Epithelial cell of esophagus (primary cell): ENCODE measurements around the gene PDAP1.
"Not testable (repeated sequence)": the region's sequence is repeated elsewhere in the genome, so short reads cannot be mapped to it uniquely, and the experiment has no call there.

Experiments
- DNase-seq: peaks from one replicate; pipeline ENCODE4 v3.0.0; 2010; ENCODE audit warnings: low read depth
- H3K4me3 ChIP-seq: 2 replicates; pipeline ENCODE4 v1.5.1; 2011; ENCODE audit warnings: mild to moderate bottlenecking, low read length, control low read depth
- CTCF ChIP-seq: IDR thresholded peaks from 2 replicates; pipeline ENCODE4 v1.5.1; 2011; ENCODE audit warnings: low read depth, mild to moderate bottlenecking, low read length, control low read depth, inconsistent platforms; ENCODE audit not compliant: insufficient read depth; ENCODE audit errors: missing control alignments

Gene PDAP1

GRCh38 chr7:99362801-99363200 lies 45.6 kb downstream of the PDAP1 start:
- no peak overlapping the region for H3K4me3 ChIP-seq
- no peak for TF ChIP-seq CTCF
- no peak for DNase-seq

- H3K4me3 ChIP-seq: no peak overlapping the region
- TF ChIP-seq CTCF: no peak
- DNase-seq: no peak
These were observed 48.8 kb downstream of the PDAP1 start for GRCh38 chr7:99359465-99360154.

- not testable (repeated sequence) for DNase-seq, H3K4me3 ChIP-seq
These were observed 49.9 kb downstream of the PDAP1 start for GRCh38 chr7:99358521-99358920.

- no peak for DNase-seq
- TF ChIP-seq CTCF: no peak
- no peak overlapping the region for H3K4me3 ChIP-seq
These were observed 50.5 kb downstream of the PDAP1 start for GRCh38 chr7:99357701-99358490.

GRCh38 chr7:99355098-99355497 lies 53.3 kb downstream of the PDAP1 start:
- TF ChIP-seq CTCF: no peak
- no peak for DNase-seq
- no peak overlapping the region for H3K4me3 ChIP-seq

GRCh38 chr7:99352247-99352646 lies 56.1 kb downstream of the PDAP1 start:
- TF ChIP-seq CTCF: no peak
- no peak for DNase-seq
- no peak overlapping the region for H3K4me3 ChIP-seq

- DNase-seq: not testable (repeated sequence)
These were observed 57.8 kb downstream of the PDAP1 start for GRCh38 chr7:99350641-99351040.

More at GRCh38 chr7:99350641-99351040, 57.8 kb downstream of the PDAP1 start:
- not testable (repeated sequence) for H3K4me3 ChIP-seq
